IMR-90 (cell line): ENCODE measurements around the gene NUBP2. TPM values are rescaled to one million over a fixed set of nuclear protein-coding genes. Genes with fewer than 3 reads are reported as not detected.

Experiments used
- ATAC-seq: fragments of 200-7000 bp; cut with Tn5 transposase; 2 replicates; pipeline ENCODE4 v1.9.1; 2020; ENCODE audit warnings: low read depth, mild to moderate bottlenecking, moderate library complexity
- BruUV-seq: library from RNA; stranded (reverse); fragments of 400-500 nt; replicated peaks from 2 replicates; lab custom pipeline; 2021; lab: Mats Ljungman, UMichigan
- CTCF ChIA-PET: fragments of 300-600 bp; formaldehyde crosslinking; extraction: SDS; loops from one replicate; lab custom pipeline; 2021; ENCODE audit warnings: antibody characterized with exemption; lab: Yijun Ruan, JAX
- POLR2A ChIA-PET: fragments of 300-600 bp; sonication (Branson Sonifier 250); formaldehyde crosslinking; loops from one replicate; lab custom pipeline; 2022; ENCODE audit warnings: antibody characterized with exemption; ENCODE audit not compliant: unreplicated experiment; lab: Charles Lee
- DNase-seq: peaks from one replicate; pipeline ENCODE4 v3.0.0; 2013
- H2AFZ ChIP-seq: replicated peaks from 2 replicates; pipeline ENCODE3; 2013; ENCODE audit warnings: low read length, mild to moderate bottlenecking; ENCODE audit not compliant: poor library complexity
- H2AK5ac ChIP-seq: 2 replicates; pipeline ENCODE4 v1.6.1; 2013; ENCODE audit warnings: low read depth, low read length, inconsistent platforms
- H2AK9ac ChIP-seq: replicated peaks from 2 replicates; pipeline ENCODE3; 2013; ENCODE audit warnings: mild to moderate bottlenecking, low read depth, low read length, moderate library complexity; ENCODE audit not compliant: poor library complexity
- H2BK120ac ChIP-seq: 2 replicates; pipeline ENCODE4 v1.6.1; 2013; ENCODE audit warnings: low read depth, low read length, inconsistent platforms
- H2BK15ac ChIP-seq: 3 replicates; pipeline ENCODE4 v1.6.1; 2013; ENCODE audit warnings: low read depth, low read length, inconsistent platforms
- H2BK20ac ChIP-seq: 2 replicates; pipeline ENCODE4 v1.6.1; 2013; ENCODE audit warnings: low read depth, mild to moderate bottlenecking, inconsistent platforms, low read length, moderate library complexity
- H2BK5ac ChIP-seq: 2 replicates; pipeline ENCODE4 v1.6.1; 2013; ENCODE audit warnings: mild to moderate bottlenecking, low read depth, low read length, inconsistent platforms; ENCODE audit not compliant: poor library complexity, severe bottlenecking
- H3K14ac ChIP-seq: replicated peaks from 2 replicates; pipeline ENCODE4 v1.6.1; 2013; ENCODE audit warnings: low read depth, low read length, inconsistent platforms
- H3K18ac ChIP-seq: 2 replicates; pipeline ENCODE4 v1.6.1; 2013; ENCODE audit warnings: low read depth, low read length, control low read depth
- H3K23ac ChIP-seq: 2 replicates; pipeline ENCODE4 v1.6.1; 2013; ENCODE audit warnings: low read depth, low read length, inconsistent platforms
- H3K27ac ChIP-seq: 2 replicates; pipeline ENCODE4 v1.5.1; 2013; ENCODE audit warnings: mild to moderate bottlenecking, control low read depth, low read length; ENCODE audit not compliant: insufficient read depth
- H3K27me3 ChIP-seq: 2 replicates; pipeline ENCODE4 v1.6.1; 2013; ENCODE audit warnings: low read length; ENCODE audit not compliant: control insufficient read depth, insufficient read depth
- H3K36me3 ChIP-seq: 2 replicates; pipeline ENCODE4 v1.6.1; 2013; ENCODE audit warnings: low read length, mixed read lengths; ENCODE audit not compliant: control insufficient read depth, insufficient read depth
- H3K4ac ChIP-seq: 2 replicates; pipeline ENCODE4 v1.6.1; 2013; ENCODE audit warnings: low read depth, low read length, inconsistent platforms
- H3K4me1 ChIP-seq: 2 replicates; pipeline ENCODE4 v1.6.1; 2013; ENCODE audit warnings: low read length, mixed read lengths; ENCODE audit not compliant: control insufficient read depth, insufficient read depth
- H3K4me2 ChIP-seq: 2 replicates; pipeline ENCODE4 v1.6.1; 2013; ENCODE audit warnings: low read depth, mild to moderate bottlenecking, control low read depth, low read length, moderate library complexity
- H3K4me3 ChIP-seq: 2 replicates; pipeline ENCODE4 v1.5.1; 2013; ENCODE audit warnings: low read depth, mild to moderate bottlenecking, control low read depth, low read length, moderate library complexity; ENCODE audit not compliant: insufficient read depth
- H3K56ac ChIP-seq: 2 replicates; pipeline ENCODE4 v1.6.1; 2013; ENCODE audit warnings: low read length, inconsistent platforms; ENCODE audit not compliant: insufficient read depth; ENCODE audit errors: extremely low read depth
- H3K79me1 ChIP-seq, 2 experiments: 2 replicates each; pipeline ENCODE4 v1.6.1; 2013; ENCODE audit warnings: low read length in 2 of 2, inconsistent platforms in 1 of 2, low read depth in 1 of 2
- H3K9ac ChIP-seq: 2 replicates; pipeline ENCODE4 v1.6.1; 2013; ENCODE audit warnings: low read depth, low read length, control low read depth
- H3K9me1 ChIP-seq: 2 replicates; pipeline ENCODE4 v1.6.1; 2013; ENCODE audit warnings: low read length, inconsistent platforms; ENCODE audit not compliant: insufficient read depth
- H3K9me3 ChIP-seq: 2 replicates; pipeline ENCODE4 v1.6.1; 2013; ENCODE audit warnings: low read length; ENCODE audit not compliant: control insufficient read depth, insufficient read depth
- H4K20me1 ChIP-seq: 2 replicates; pipeline ENCODE4 v1.6.1; 2013; ENCODE audit warnings: low read length, inconsistent platforms; ENCODE audit not compliant: insufficient read depth
- H4K5ac ChIP-seq: 2 replicates; pipeline ENCODE4 v1.6.1; 2013; ENCODE audit warnings: mild to moderate bottlenecking, low read depth, low read length, control low read depth
- H4K8ac ChIP-seq, 2 experiments: 2 replicates each; pipeline ENCODE4 v1.6.1; 2013; ENCODE audit warnings: low read depth in 2 of 2, low read length in 2 of 2, control low read depth in 1 of 2, inconsistent platforms in 1 of 2
- H4K91ac ChIP-seq: 2 replicates; pipeline ENCODE4 v1.6.1; 2013; ENCODE audit warnings: low read depth, low read length, inconsistent platforms; ENCODE audit not compliant: insufficient read depth
- BHLHE40 ChIP-seq: fragments of 150-350 bp; IDR thresholded peaks from 2 replicates; pipeline ENCODE4 v1.6.1; 2016; ENCODE audit warnings: mild to moderate bottlenecking, low read depth, low read length
- MAFK ChIP-seq: IDR thresholded peaks from 2 replicates; pipeline ENCODE4 v1.6.1; 2012; ENCODE audit warnings: low read depth, low read length, improper control_type of control experiment
- NFE2L2 ChIP-seq: fragments of 150-350 bp; IDR thresholded peaks from 2 replicates; pipeline ENCODE4 v1.6.1; 2016; ENCODE audit warnings: low read depth, mild to moderate bottlenecking, low read length
- USF2 ChIP-seq: fragments of 150-350 bp; IDR thresholded peaks from 2 replicates; pipeline ENCODE4 v1.6.1; 2017; ENCODE audit warnings: mild to moderate bottlenecking, antibody characterized with exemption, low read length, low read depth
- whole genome bisulfite sequencing, 2 experiments: methylation state at CpG; one replicate each; pipeline versions ENCODE4 v1.1.5 to v1.1.7; 2013; ENCODE audit warnings: missing lambda C conversion rate in 2 of 2; ENCODE audit not compliant: insufficient read length in 1 of 2; ENCODE audit errors: extremely low coverage in 2 of 2; 5-methylcytosine and 5-hydroxymethylcytosine counted together
- dilution Hi-C: fragments of 300-500 bp; cut with HindIII; formaldehyde crosslinking; loops from one replicate; pipeline ENCODE4 v1.14.3; 2018; ENCODE audit warnings: low sequenced_read_pairs; ENCODE audit not compliant: unreplicated experiment
- in situ Hi-C: fragments of 300-500 bp; cut with MboI; formaldehyde crosslinking; loops from 3 replicates; pipeline ENCODE4 v1.14.3; 2019; ENCODE audit warnings: low sequenced_read_pairs, inconsistent platforms, mixed read lengths
- intact Hi-C: fragments of 100-400 bp; cut with micrococcal nuclease; formaldehyde crosslinking; loops from 2 replicates; pipeline ENCODE4 v1.10.0; 2022
- polyA plus RNA-seq, 3 experiments: library from polyadenylated mRNA; depleted of rRNA; stranded (reverse); fragments of >200 nt; gene quantifications; 2 replicates each; pipeline ENCODE4 v1.2.3, GENCODE V29; 2012; ENCODE audit warnings: low replicate concordance in 1 of 3
- total RNA-seq: library from RNA; depleted of rRNA; stranded (reverse); fragments of >200 nt; gene quantifications from 2 replicates; pipeline ENCODE4 v1.2.3, GENCODE V29; 2012

The NUBP2 gene
- total and polyA plus RNA-seq, 2 of the 4 experiments (the other 2 are of a cell fraction), result 62.6 to 131 TPM

- no peak overlapping the region for H4K91ac ChIP-seq
- no peaks in the 10 kb centered on the region for H3K27me3 ChIP-seq
- no peak overlapping the region for H3K56ac ChIP-seq
- dilution Hi-C loops (no loop called here), intact Hi-C loops (no loop called here), in situ Hi-C loops (no loop called here)
- BruUV-seq, result TSS peak; percentile 81
- H3K36me3 ChIP-seq, result peaks cover 40% of the 10 kb centered on the region
- H3K4me1 ChIP-seq, result peaks cover 13% of the 10 kb centered on the region
- H2BK15ac ChIP-seq, result no peak overlapping the region
- H2AK5ac ChIP-seq, result no peak overlapping the region
- H4K20me1 ChIP-seq, result peaks cover 28% of the 10 kb centered on the region
- ATAC-seq, result peak; percentile 5
- no peak overlapping the region for H3K23ac ChIP-seq
- peak overlapping the region; percentile 93 for H3K4me3 ChIP-seq
- H3K79me1 ChIP-seq, result peaks cover 12 to 49% of the 10 kb centered on the region in 2 experiments
- peak overlapping the region; percentile 13 for H2AK9ac ChIP-seq
- H3K27ac ChIP-seq, result peak overlapping the region; percentile 68; the same call in 1 of the 2 replicates
- 0 out of 2 replicates have a peak, but pooled peaks cover 3% of the 10 kb centered on the region for H3K9me1 ChIP-seq
- H3K9me3 ChIP-seq, result no peaks in the 10 kb centered on the region
- H3K18ac ChIP-seq, result no peak overlapping the region
- H2AFZ ChIP-seq, result peak overlapping the region; percentile 64
- no peak overlapping the region for H2BK120ac ChIP-seq
- peak overlapping the region; percentile 85 for H3K4me2 ChIP-seq
- TF ChIP-seq MAFK (no peak), USF2 (no peak), NFE2L2 (no peak), BHLHE40 (0 out of 2 replicates have a peak, but pooled peaks have one; percentile 6)
- H2BK20ac ChIP-seq, result no peak overlapping the region
- no peak overlapping the region for H2BK5ac ChIP-seq
- no peak overlapping the region for H3K14ac ChIP-seq
- peak; percentile 47 for DNase-seq
- WGBS, 2 experiments, result 31% methylated on average over 54 of the region's 81 CpGs; no CpG with 5 or more reads in 1 of the 2 experiments
- ChIA-PET POLR2A (no interaction called here), CTCF (no interaction called here)
- H3K4ac ChIP-seq, result no peak overlapping the region; the same call in 1 of the 2 replicates
- H4K5ac ChIP-seq, result no peak overlapping the region
- peak overlapping the region in 1 of 2 experiments; percentile 50; a peak in 2 of 4 replicates for H4K8ac ChIP-seq
- peak overlapping the region; percentile 72 for H3K9ac ChIP-seq
Observed at GRCh38 chr16:1770328-1771187, 12.2 kb upstream of the NUBP2 start.
